ENCODE data around the gene DYNLT1. TPM values are rescaled to one million over a fixed set of nuclear protein-coding genes. Genes with fewer than 3 reads are reported as not detected.

The DYNLT1 gene
- total and polyA plus RNA-seq, 2 of the 13 experiments (the other 11 are each of a cell fraction or from before 2014, with no cell fraction given): 108 to 171 TPM

- TF ChIP-seq, protein P1, sequence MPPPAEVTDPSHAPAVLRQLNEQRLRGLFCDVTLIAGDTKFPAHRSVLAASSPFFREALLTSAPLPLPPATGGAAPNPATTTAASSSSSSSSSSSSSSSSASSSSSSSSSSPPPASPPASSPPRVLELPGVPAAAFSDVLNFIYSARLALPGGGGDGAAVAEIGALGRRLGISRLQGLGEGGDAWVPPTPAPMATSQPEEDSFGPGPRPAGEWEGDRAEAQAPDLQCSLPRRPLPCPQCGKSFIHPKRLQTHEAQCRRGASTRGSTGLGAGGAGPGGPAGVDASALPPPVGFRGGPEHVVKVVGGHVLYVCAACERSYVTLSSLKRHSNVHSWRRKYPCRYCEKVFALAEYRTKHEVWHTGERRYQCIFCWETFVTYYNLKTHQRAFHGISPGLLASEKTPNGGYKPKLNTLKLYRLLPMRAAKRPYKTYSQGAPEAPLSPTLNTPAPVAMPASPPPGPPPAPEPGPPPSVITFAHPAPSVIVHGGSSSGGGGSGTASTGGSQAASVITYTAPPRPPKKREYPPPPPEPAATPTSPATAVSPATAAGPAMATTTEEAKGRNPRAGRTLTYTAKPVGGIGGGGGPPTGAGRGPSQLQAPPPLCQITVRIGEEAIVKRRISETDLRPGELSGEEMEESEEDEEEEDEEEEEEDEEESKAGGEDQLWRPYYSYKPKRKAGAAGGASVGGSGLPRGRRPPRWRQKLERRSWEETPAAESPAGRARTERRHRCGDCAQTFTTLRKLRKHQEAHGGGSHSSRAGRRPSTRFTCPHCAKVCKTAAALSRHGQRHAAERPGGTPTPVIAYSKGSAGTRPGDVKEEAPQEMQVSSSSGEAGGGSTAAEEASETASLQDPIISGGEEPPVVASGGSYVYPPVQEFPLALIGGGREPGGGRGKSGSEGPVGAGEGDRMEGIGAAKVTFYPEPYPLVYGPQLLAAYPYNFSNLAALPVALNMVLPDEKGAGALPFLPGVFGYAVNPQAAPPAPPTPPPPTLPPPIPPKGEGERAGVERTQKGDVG (CRISPR knock-in tag; IDR thresholded peaks at IDR 0.05; ENCODE audit: borderline replicate concordance): peak; percentile 70; the same call in 1 of the 2 replicates
- TF ChIP-seq PITX1 (CRISPR knock-in tag; IDR thresholded peaks at IDR 0.05) (peak; percentile 39), ZNF703 (CRISPR knock-in tag; IDR thresholded peaks at IDR 0.05; ENCODE audit: borderline replicate concordance) (no peak), U2AF2 (IDR thresholded peaks at IDR 0.05; ENCODE audit: low read depth, low read length) (no peak), TBX3 (IDR thresholded peaks at IDR 0.05; ENCODE audit: borderline replicate concordance) (0 out of 2 replicates have a peak, but pooled peaks have one; percentile 48), KAT7 (CRISPR knock-in tag; IDR thresholded peaks at IDR 0.05; ENCODE audit: borderline replicate concordance) (peak; percentile 99; the same call in 1 of the 2 replicates), ZBTB10 (CRISPR knock-in tag; IDR thresholded peaks at IDR 0.05; ENCODE audit: borderline replicate concordance) (no peak), RAD51 (IDR thresholded peaks at IDR 0.05; ENCODE audit: borderline replicate concordance) (no peak), ZNF589 (CRISPR knock-in tag; conservative IDR thresholded peaks at IDR 0.05) (peak; percentile 82; the same call in 1 of the 2 replicates), AHDC1 (CRISPR knock-in tag; IDR thresholded peaks at IDR 0.05; ENCODE audit: borderline replicate concordance) (peak; percentile 60; the same call in 1 of the 2 replicates), EEA1 (CRISPR knock-in tag; IDR thresholded peaks at IDR 0.05; ENCODE audit: borderline replicate concordance) (peak; percentile 67; the same call in 1 of the 2 replicates), KDM6A (CRISPR knock-in tag; IDR thresholded peaks at IDR 0.05; ENCODE audit: low read depth) (no peak), YY1 (IDR thresholded peaks at IDR 0.05; ENCODE audit: insufficient read depth, insufficient replicate concordance, low read depth, low read length) (peak; percentile 85), ZNF598 (CRISPR knock-in tag; IDR thresholded peaks at IDR 0.05; ENCODE audit: borderline replicate concordance) (peak; percentile 98; the same call in 1 of the 2 replicates)
These were observed at the start of gene DYNLT1 (continued) for GRCh38 chr6:158644231-158645063.
